ENCODE results near the gene NEK3. TPM values are rescaled to one million over a fixed set of nuclear protein-coding genes. Genes with fewer than 3 reads are reported as not detected.
"Not testable (repeated sequence)": the region's sequence is repeated elsewhere in the genome, so short reads cannot be mapped to it uniquely, and the experiment has no call there.

NEK3 gene
- total and polyA plus RNA-seq, 5 donors, result 7.7 to 13.0 (median 10.8) TPM

DNA sequence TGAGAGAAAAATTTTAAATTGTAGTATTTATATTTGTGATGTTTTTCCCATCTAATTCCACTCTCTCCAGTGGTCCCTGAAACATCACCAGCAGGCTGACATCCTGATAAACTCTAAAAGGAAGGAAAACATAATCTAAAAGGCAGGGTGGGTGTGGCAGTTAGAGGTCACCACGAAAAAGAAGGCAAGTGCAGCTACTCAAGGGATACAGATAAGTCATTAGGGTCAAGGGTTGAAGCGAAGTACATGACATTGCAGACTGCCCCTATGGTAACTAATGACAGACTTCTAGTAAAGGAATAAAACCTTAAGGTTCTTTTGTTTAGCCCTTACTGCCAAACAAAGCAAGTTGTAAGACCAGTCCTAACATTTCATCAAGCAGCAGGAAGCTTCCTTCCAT, 6.0 kb upstream of the NEK3 start:
- 49% methylated on average over 2 of the region's 2 CpGs for WGBS
- no peak overlapping the region for H3K4me3 ChIP-seq (ENCODE audit: low read length)
- intact Hi-C loops (cut with DNase I), result no loop called here
- no peak overlapping the region for H3K27ac ChIP-seq (ENCODE audit: low read length)
- peak in 1 of 2 donors; percentile 66 for ATAC-seq
- peaks cover 2% of the 10 kb centered on the region for H3K4me1 ChIP-seq (ENCODE audit: control insufficient read depth, insufficient read depth, low read length)
- DNase-seq, result no peak
- no peaks in the 10 kb centered on the region for H3K9me3 ChIP-seq (ENCODE audit: control insufficient read depth, low read length)
- H3K27me3 ChIP-seq (ENCODE audit: control insufficient read depth, insufficient read depth), result no peaks in the 10 kb centered on the region

- Histone ChIP-seq H3K9me3 (ENCODE audit: control insufficient read depth, low read length) (no peaks in the 10 kb centered on the region), H3K4me3 (ENCODE audit: low read length) (no peak overlapping the region), H3K27ac (ENCODE audit: low read length) (no peak overlapping the region), H3K27me3 (ENCODE audit: control insufficient read depth, insufficient read depth) (no peaks in the 10 kb centered on the region), H3K4me1 (ENCODE audit: control insufficient read depth, insufficient read depth, low read length) (peaks cover 3% of the 10 kb centered on the region)
- intact Hi-C loops (cut with DNase I), result no loop called here
- ATAC-seq (no peak), DNase-seq (no peak)
These were observed 5.6 kb upstream of the NEK3 start for GRCh38 chr13:52164989-52165388.

DNA sequence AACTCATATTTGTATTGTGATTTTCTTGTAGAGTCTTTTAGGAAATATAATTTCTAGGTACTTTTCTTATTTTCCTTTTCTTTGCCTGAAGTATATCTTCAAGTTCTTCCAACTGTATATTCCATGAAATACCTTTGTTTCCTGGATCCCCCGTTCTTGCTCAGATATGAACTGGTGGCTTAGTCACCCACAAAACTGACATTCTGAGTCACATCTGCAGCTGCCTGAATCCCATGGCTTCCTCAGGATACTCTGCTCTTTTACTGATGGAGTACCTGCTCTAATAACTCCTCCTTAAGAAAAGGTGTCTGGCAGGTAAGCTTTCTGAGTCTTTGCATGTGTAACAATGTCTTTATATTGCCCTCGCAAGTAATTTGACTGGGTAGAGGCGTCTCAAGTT, 4.5 kb upstream of the NEK3 start:
- H3K27me3 ChIP-seq (ENCODE audit: control insufficient read depth, insufficient read depth); H3K4me1 ChIP-seq (ENCODE audit: control insufficient read depth, insufficient read depth, low read length); ATAC-seq; H3K9me3 ChIP-seq (ENCODE audit: control insufficient read depth, low read length); intact Hi-C loops (cut with DNase I); H3K27ac ChIP-seq (ENCODE audit: low read length); H3K4me3 ChIP-seq (ENCODE audit: low read length); DNase-seq: not testable (repeated sequence)
- 89% methylated on average over 3 of the region's 3 CpGs for WGBS

GRCh38 chr13:52162279-52163101, 3.1 kb upstream of the NEK3 start:
- Histone ChIP-seq H3K4me3 (ENCODE audit: low read length) (no peak overlapping the region), H3K27ac (ENCODE audit: low read length) (peak overlapping the region; percentile 85), H3K4me1 (ENCODE audit: control insufficient read depth, insufficient read depth, low read length) (peaks cover 4% of the 10 kb centered on the region), H3K9me3 (ENCODE audit: control insufficient read depth, low read length) (no peaks in the 10 kb centered on the region), H3K27me3 (ENCODE audit: control insufficient read depth, insufficient read depth) (no peaks in the 10 kb centered on the region)
- intact Hi-C loops (cut with DNase I), result no loop called here
- ATAC-seq, result peak in 1 of 2 donors; percentile 39
- 46% methylated on average over 5 of the region's 5 CpGs for WGBS
- DNase-seq, result no peak

GRCh38 chr13:52161181-52161646, 1.8 kb upstream of the NEK3 start:
- intact Hi-C loops (cut with DNase I), result no loop called here
- H3K9me3 ChIP-seq (ENCODE audit: control insufficient read depth, low read length), result no peaks in the 10 kb centered on the region
- H3K4me1 ChIP-seq (ENCODE audit: control insufficient read depth, insufficient read depth, low read length), result peaks cover 6% of the 10 kb centered on the region
- ATAC-seq, result no peak
- DNase-seq, result no peak
- H3K27ac ChIP-seq (ENCODE audit: low read length), result no peak overlapping the region
- H3K4me3 ChIP-seq (ENCODE audit: low read length), result no peak overlapping the region
- no peaks in the 10 kb centered on the region for H3K27me3 ChIP-seq (ENCODE audit: control insufficient read depth, insufficient read depth)
- WGBS, result 84% methylated on average over 3 of the region's 3 CpGs

DNA sequence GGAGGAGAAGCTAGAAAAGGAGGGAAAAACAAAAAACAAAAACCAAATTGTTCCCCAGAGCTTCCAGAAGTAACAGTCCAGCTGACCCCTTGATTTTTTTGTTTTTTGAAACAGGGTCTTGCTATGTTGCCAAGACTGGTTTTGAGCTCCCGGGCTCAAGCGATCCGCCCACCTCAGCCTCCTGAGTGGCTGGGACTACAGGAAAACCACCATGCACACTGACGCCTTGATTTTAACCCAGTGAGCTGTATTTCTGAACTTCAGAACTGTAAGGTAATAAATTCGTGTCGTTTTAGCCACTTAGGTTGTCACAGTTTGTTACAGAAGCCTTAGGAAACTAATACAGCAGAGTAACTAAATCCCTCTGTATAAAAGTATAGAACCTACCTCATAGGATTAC, 1.1 kb upstream of the NEK3 start:
- no peak overlapping the region for H3K27ac ChIP-seq (ENCODE audit: low read length)
- H3K4me3 ChIP-seq (ENCODE audit: low read length), result no peak overlapping the region
- ATAC-seq, result no peak
- no peaks in the 10 kb centered on the region for H3K9me3 ChIP-seq (ENCODE audit: control insufficient read depth, low read length)
- no peak for DNase-seq
- peaks cover 6% of the 10 kb centered on the region for H3K4me1 ChIP-seq (ENCODE audit: control insufficient read depth, insufficient read depth, low read length)
- WGBS, result 71% methylated on average over 6 of the region's 6 CpGs
- no peaks in the 10 kb centered on the region for H3K27me3 ChIP-seq (ENCODE audit: control insufficient read depth, insufficient read depth)
- intact Hi-C loops (cut with DNase I), result no loop called here

DNA sequence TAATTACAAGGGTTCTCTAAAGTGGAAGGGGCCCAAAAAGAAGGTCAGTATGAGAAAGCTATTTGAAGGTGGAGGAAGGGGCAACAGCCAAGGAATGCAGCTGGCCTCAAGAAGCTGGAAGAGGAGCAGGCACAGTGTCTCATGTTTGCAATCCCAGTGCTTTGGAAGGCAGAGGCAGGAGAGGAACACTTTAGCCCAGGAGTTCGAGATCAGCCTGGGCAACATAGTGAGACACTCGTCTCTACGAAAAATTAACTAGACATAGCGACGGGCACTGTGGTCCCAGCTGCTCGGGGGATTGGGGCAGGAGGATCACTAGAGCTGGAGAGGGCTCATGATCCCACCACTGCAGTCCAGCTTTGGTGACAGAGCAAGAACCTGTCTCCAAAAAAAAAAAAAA, 656 bp upstream of the NEK3 start:
- 96% methylated on average over 6 of the region's 6 CpGs for WGBS
- no peak overlapping the region for H3K4me3 ChIP-seq (ENCODE audit: low read length)
- H3K27me3 ChIP-seq (ENCODE audit: control insufficient read depth, insufficient read depth), result no peaks in the 10 kb centered on the region
- H3K9me3 ChIP-seq (ENCODE audit: control insufficient read depth, low read length), result no peaks in the 10 kb centered on the region
- H3K27ac ChIP-seq (ENCODE audit: low read length), result peak overlapping the region; percentile 73
- intact Hi-C loops (cut with DNase I), result no loop called here
- no peak for DNase-seq
- no peak for ATAC-seq
- H3K4me1 ChIP-seq (ENCODE audit: control insufficient read depth, insufficient read depth, low read length), result peaks cover 6% of the 10 kb centered on the region

DNA sequence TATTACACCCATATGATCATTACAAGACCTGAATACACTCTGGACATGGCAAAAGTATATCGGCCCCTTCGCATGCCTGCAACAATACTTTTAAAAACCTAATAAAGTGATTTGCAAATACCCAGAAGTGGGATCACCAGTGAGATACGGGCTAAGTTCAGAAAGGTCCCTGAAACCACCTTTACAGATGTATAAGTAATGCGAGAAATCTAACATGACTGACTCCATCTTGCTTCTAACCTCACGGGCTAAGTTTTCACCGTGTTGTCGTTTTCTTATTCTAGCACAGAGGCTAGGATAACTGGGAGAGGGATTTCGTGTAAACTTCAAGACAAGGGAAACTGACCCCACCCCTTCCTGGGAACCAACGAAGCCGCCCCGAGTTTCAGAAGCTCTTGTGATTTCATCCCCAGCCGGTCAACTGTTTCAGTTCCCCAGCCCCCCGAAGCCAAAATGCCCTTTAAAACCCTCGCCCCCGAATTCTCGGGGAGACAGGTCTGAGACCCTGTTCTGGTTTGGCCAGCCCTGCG, 703 bp downstream of the NEK3 start:
- no peaks in the 10 kb centered on the region for H3K27me3 ChIP-seq (ENCODE audit: control insufficient read depth, insufficient read depth)
- H3K27ac ChIP-seq (ENCODE audit: low read length), result peak overlapping the region; percentile 73
- intact Hi-C loops (cut with DNase I), result no loop called here
- no peaks in the 10 kb centered on the region for H3K9me3 ChIP-seq (ENCODE audit: control insufficient read depth, low read length)
- DNase-seq, result peak in 2 of 3 donors; percentile 40 to 64
- H3K4me3 ChIP-seq (ENCODE audit: low read length), result peak overlapping the region; percentile 89
- H3K4me1 ChIP-seq (ENCODE audit: control insufficient read depth, insufficient read depth, low read length), result peaks cover 6% of the 10 kb centered on the region
- peak; percentile 67 to 68 for ATAC-seq
- 11% methylated on average over 17 of the region's 17 CpGs for WGBS

GRCh38 chr13:52156724-52157261, 2.6 kb downstream of the NEK3 start:
- peaks cover 4% of the 10 kb centered on the region for H3K4me1 ChIP-seq (ENCODE audit: control insufficient read depth, insufficient read depth, low read length)
- no peaks in the 10 kb centered on the region for H3K9me3 ChIP-seq (ENCODE audit: control insufficient read depth, low read length)
- no peak for DNase-seq
- 38% methylated on average over 1 of the region's 1 CpG for WGBS
- H3K4me3 ChIP-seq (ENCODE audit: low read length), result no peak overlapping the region
- intact Hi-C loops (cut with DNase I), result no loop called here
- ATAC-seq, result no peak
- no peak overlapping the region for H3K27ac ChIP-seq (ENCODE audit: low read length)
- H3K27me3 ChIP-seq (ENCODE audit: control insufficient read depth, insufficient read depth), result no peaks in the 10 kb centered on the region

GRCh38 chr13:52155177-52155576, 4.2 kb downstream of the NEK3 start:
- no peaks in the 10 kb centered on the region for H3K9me3 ChIP-seq (ENCODE audit: control insufficient read depth, low read length)
- no peak overlapping the region for H3K4me3 ChIP-seq (ENCODE audit: low read length)
- DNase-seq (no peak), ATAC-seq (no peak)
- no peak overlapping the region for H3K27ac ChIP-seq (ENCODE audit: low read length)
- 91% methylated on average over 1 of the region's 1 CpG for WGBS
- intact Hi-C loops (cut with DNase I), result no loop called here
- peaks cover 4% of the 10 kb centered on the region for H3K4me1 ChIP-seq (ENCODE audit: control insufficient read depth, insufficient read depth, low read length)
- no peaks in the 10 kb centered on the region for H3K27me3 ChIP-seq (ENCODE audit: control insufficient read depth, insufficient read depth)

- no peaks in the 10 kb centered on the region for H3K4me1 ChIP-seq (ENCODE audit: control insufficient read depth, insufficient read depth, low read length)
- intact Hi-C loops (cut with DNase I), result no loop called here
- no peak overlapping the region for H3K27ac ChIP-seq (ENCODE audit: low read length)
- no peak for DNase-seq
- ATAC-seq, result no peak
- H3K4me3 ChIP-seq (ENCODE audit: low read length), result no peak overlapping the region
- no peaks in the 10 kb centered on the region for H3K9me3 ChIP-seq (ENCODE audit: control insufficient read depth, low read length)
- 84% methylated on average over 1 of the region's 1 CpG for WGBS
- H3K27me3 ChIP-seq (ENCODE audit: control insufficient read depth, insufficient read depth), result no peaks in the 10 kb centered on the region
These were observed 12.2 kb downstream of the NEK3 start for GRCh38 chr13:52147225-52147624.

Measured in right cardiac atrium (tissue), 5 donors.